HG03354 (cell line): ENCODE measurements around the gene BANK1.
A peak's percentile ranks its signal among the peaks of the same experiment; 100 is the strongest.

ENCODE experiments used
- ATAC-seq: cut with Tn5 transposase; IDR thresholded peaks from one replicate; pipeline ENCODE4 v1.9.1; 2021; ENCODE audit warnings: mild to moderate bottlenecking; ENCODE audit not compliant: unreplicated experiment, poor library complexity, severe bottlenecking

BANK1 gene

GRCh38 chr4:101813604-101814003 lies 23.1 kb downstream of the BANK1 start:
- peak; percentile 78 for ATAC-seq

GRCh38 chr4:101818362-101818761 lies 27.8 kb downstream of the BANK1 start:
- ATAC-seq = no peak

GRCh38 chr4:101823864-101824263 lies 33.3 kb downstream of the BANK1 start:
- no peak for ATAC-seq

- ATAC-seq = no peak
Measured at GRCh38 chr4:101824500-101824899, 34.0 kb downstream of the BANK1 start.

- ATAC-seq = no peak
Measured at GRCh38 chr4:101825953-101826352, 35.4 kb downstream of the BANK1 start.

GRCh38 chr4:101831816-101832215 lies 41.3 kb downstream of the BANK1 start:
- ATAC-seq = no peak

GRCh38 chr4:101833480-101833879 lies 43.0 kb downstream of the BANK1 start:
- no peak for ATAC-seq

- ATAC-seq = no peak
Measured at GRCh38 chr4:101835121-101835904, 44.8 kb downstream of the BANK1 start.

- no peak for ATAC-seq
Measured at GRCh38 chr4:101843054-101843453, 52.5 kb downstream of the BANK1 start.

GRCh38 chr4:101846550-101846949 lies 56.0 kb downstream of the BANK1 start:
- ATAC-seq = no peak

- no peak for ATAC-seq
Measured at GRCh38 chr4:101850698-101851097, 60.2 kb downstream of the BANK1 start.

GRCh38 chr4:101851672-101852071 lies 61.1 kb downstream of the BANK1 start:
- ATAC-seq = peak; percentile 40

GRCh38 chr4:101853028-101853427 lies 62.5 kb downstream of the BANK1 start:
- peak; percentile 67 for ATAC-seq

- ATAC-seq = no peak
Measured at GRCh38 chr4:101853691-101854090, 63.2 kb downstream of the BANK1 start.

- no peak for ATAC-seq
Measured at GRCh38 chr4:101855239-101855638, 64.7 kb downstream of the BANK1 start.

GRCh38 chr4:101856149-101856548 lies 65.6 kb downstream of the BANK1 start:
- no peak for ATAC-seq

- no peak for ATAC-seq
Measured at GRCh38 chr4:101857176-101857575, 66.6 kb downstream of the BANK1 start.

- no peak for ATAC-seq
Measured at GRCh38 chr4:101858641-101859040, 68.1 kb downstream of the BANK1 start.

- peak; percentile 74 for ATAC-seq
Measured at GRCh38 chr4:101862595-101862994, 72.1 kb downstream of the BANK1 start.

- no peak for ATAC-seq
Measured at GRCh38 chr4:101864660-101865059, 74.1 kb downstream of the BANK1 start.

- no peak for ATAC-seq
Measured at GRCh38 chr4:101865501-101866062, 75.1 kb downstream of the BANK1 start.
